ENCODE results near the gene IMMP2L. TPM values are rescaled to one million over a fixed set of nuclear protein-coding genes. Genes with fewer than 3 reads are reported as not detected.

IMMP2L gene
- polyA plus RNA-seq, 1 donor (not counting 4 experiments of a cell fraction or from before 2014, with no cell fraction given): 14.1 TPM

- Histone ChIP-seq H3K27ac (ENCODE audit: control insufficient read depth, insufficient read depth, low read length) (no peak overlapping the region), H3K9me3 (ENCODE audit: control insufficient read depth, low read depth, low read length) (no peaks in the 10 kb centered on the region), H3K36me3 (ENCODE audit: control insufficient read depth in 2 of 2, extremely low read depth in 1 of 2, insufficient read depth in 2 of 2, low read length in 2 of 2) (no peaks in the 10 kb centered on the region), H3K79me2 (ENCODE audit: control insufficient read depth, insufficient read depth, low read length) (no peaks in the 10 kb centered on the region), H3K4me2 (ENCODE audit: control insufficient read depth, extremely low read depth, insufficient read depth, low read depth, low read length) (no peak overlapping the region), H3K4me3 (ENCODE audit: control insufficient read depth in 2 of 3, extremely low read depth in 1 of 3, insufficient read depth in 2 of 3, low read depth in 1 of 3, low read length in 3 of 3) (no peak overlapping the region), H4K20me1 (ENCODE audit: control insufficient read depth, extremely low read depth, insufficient read depth, low read length) (no peaks in the 10 kb centered on the region), H3K9me1 (ENCODE audit: control insufficient read depth, extremely low read depth, insufficient read depth, low read length) (no peaks in the 10 kb centered on the region), H2AFZ (ENCODE audit: control insufficient read depth, low read length) (no peak overlapping the region), H3K9ac (ENCODE audit: control insufficient read depth, extremely low read depth, insufficient read depth, low read length) (no peak overlapping the region), H3K4me1 (ENCODE audit: control insufficient read depth, extremely low read depth, insufficient read depth, low read length) (no peaks in the 10 kb centered on the region), H3K27me3 (ENCODE audit: control insufficient read depth, extremely low read depth, insufficient read depth, low read length) (no peaks in the 10 kb centered on the region)
- DNase-seq (ENCODE audit: low read depth, low spot score) (no peak), FAIRE-seq (no peak)
- no peak for TF ChIP-seq EZH2 (IDR thresholded peaks at IDR 0.05; ENCODE audit: low read length)
- TF ChIP-seq CTCF (optimal IDR thresholded peaks at IDR 0.05 in 1 of 3, IDR thresholded peaks at IDR 0.05 in 1 of 3, conservative IDR thresholded peaks at IDR 0.05 in 1 of 3; ENCODE audit: extremely low read depth in 1 of 3, insufficient read depth in 2 of 3, low read length in 3 of 3): no peak
- dilution Hi-C loops (cut with MboI; ENCODE audit: extremely low pct_ligation_motif_present, low sequenced_read_pairs): no loop called here
Measured at GRCh38 chr7:110698576-110698975, 863.7 kb downstream of the IMMP2L start.

GRCh38 chr7:110693344-110693743, 868.9 kb downstream of the IMMP2L start:
- FAIRE-seq (no peak), DNase-seq (ENCODE audit: low read depth, low spot score) (no peak)
- Histone ChIP-seq H3K4me1 (ENCODE audit: control insufficient read depth, extremely low read depth, insufficient read depth, low read length) (no peaks in the 10 kb centered on the region), H3K27me3 (ENCODE audit: control insufficient read depth, extremely low read depth, insufficient read depth, low read length) (no peaks in the 10 kb centered on the region), H3K4me3 (ENCODE audit: control insufficient read depth in 2 of 3, extremely low read depth in 1 of 3, insufficient read depth in 2 of 3, low read depth in 1 of 3, low read length in 3 of 3) (no peak overlapping the region), H3K4me2 (ENCODE audit: control insufficient read depth, extremely low read depth, insufficient read depth, low read depth, low read length) (no peak overlapping the region), H3K79me2 (ENCODE audit: control insufficient read depth, insufficient read depth, low read length) (no peaks in the 10 kb centered on the region), H3K27ac (ENCODE audit: control insufficient read depth, insufficient read depth, low read length) (no peak overlapping the region), H3K9me3 (ENCODE audit: control insufficient read depth, low read depth, low read length) (no peaks in the 10 kb centered on the region), H2AFZ (ENCODE audit: control insufficient read depth, low read length) (no peak overlapping the region), H3K9me1 (ENCODE audit: control insufficient read depth, extremely low read depth, insufficient read depth, low read length) (no peaks in the 10 kb centered on the region), H3K9ac (ENCODE audit: control insufficient read depth, extremely low read depth, insufficient read depth, low read length) (no peak overlapping the region), H4K20me1 (ENCODE audit: control insufficient read depth, extremely low read depth, insufficient read depth, low read length) (no peaks in the 10 kb centered on the region), H3K36me3 (ENCODE audit: control insufficient read depth in 2 of 2, extremely low read depth in 1 of 2, insufficient read depth in 2 of 2, low read length in 2 of 2) (no peaks in the 10 kb centered on the region)
- dilution Hi-C loops (cut with MboI; ENCODE audit: extremely low pct_ligation_motif_present, low sequenced_read_pairs): no loop called here
- TF ChIP-seq CTCF (optimal IDR thresholded peaks at IDR 0.05 in 1 of 3, IDR thresholded peaks at IDR 0.05 in 1 of 3, conservative IDR thresholded peaks at IDR 0.05 in 1 of 3; ENCODE audit: extremely low read depth in 1 of 3, insufficient read depth in 2 of 3, low read length in 3 of 3) (no peak), EZH2 (IDR thresholded peaks at IDR 0.05; ENCODE audit: low read length) (no peak)

Measured in keratinocyte (primary cell).